OCI-LY7 (cell line): ENCODE data around the gene IMP4. TPM values are rescaled to one million over a fixed set of nuclear protein-coding genes. Genes with fewer than 3 reads are reported as not detected.
A peak's percentile ranks its signal among the peaks of the same experiment; 100 is the strongest.

Experiments
- BruUV-seq: library from RNA; stranded (reverse); fragments of 400-500 nt; replicated peaks from 2 replicates; lab custom pipeline; 2021; lab: Mats Ljungman, UMichigan
- CTCF ChIA-PET: fragments of 300-600 bp; sonication (Branson Sonifier 250); formaldehyde crosslinking; loops from one replicate; lab custom pipeline; 2022; ENCODE audit warnings: antibody characterized with exemption; ENCODE audit not compliant: unreplicated experiment; lab: Charles Lee
- POLR2A ChIA-PET: fragments of 300-600 bp; sonication (Branson Sonifier 250); formaldehyde crosslinking; loops from one replicate; lab custom pipeline; 2022; ENCODE audit warnings: antibody characterized with exemption; lab: Charles Lee
- DNase-seq: peaks from one replicate; pipeline ENCODE4 v3.0.0-alpha.2; 2015; ENCODE audit warnings: low spot score
- H2AFZ ChIP-seq: fragments of 200-600 bp; sonication (generic), shearing (Covaris generic); 2 replicates; pipeline ENCODE4 v1.6.1; 2014; ENCODE audit warnings: mild to moderate bottlenecking, antibody characterized with exemption, low read length, moderate library complexity
- H3K27ac ChIP-seq: fragments of 200-600 bp; sonication (generic); 2 replicates; pipeline ENCODE4 v1.5.1; 2014; ENCODE audit warnings: mixed run types, low read depth, mild to moderate bottlenecking, moderate library complexity, low read length, inconsistent platforms; ENCODE audit not compliant: poor library complexity, severe bottlenecking
- H3K36me3 ChIP-seq: fragments of 200-600 bp; sonication (generic); 2 replicates; pipeline ENCODE4 v1.6.1; 2014; ENCODE audit warnings: mild to moderate bottlenecking, antibody characterized with exemption, low read length, moderate library complexity, mixed read lengths; ENCODE audit not compliant: insufficient read depth
- H3K4me1 ChIP-seq: fragments of 200-600 bp; sonication (generic); 2 replicates; pipeline ENCODE4 v1.5.1; 2014; ENCODE audit warnings: mild to moderate bottlenecking, low read length; ENCODE audit not compliant: insufficient read depth, poor library complexity, severe bottlenecking
- H3K4me2 ChIP-seq: fragments of 200-600 bp; sonication (generic); 2 replicates; pipeline ENCODE4 v1.6.1; 2014; ENCODE audit warnings: mild to moderate bottlenecking, low read length
- H3K4me3 ChIP-seq: fragments of 200-600 bp; sonication (generic); 2 replicates; pipeline ENCODE4 v1.5.1; 2014; ENCODE audit warnings: mild to moderate bottlenecking, low read depth, low read length; ENCODE audit not compliant: poor library complexity, severe bottlenecking
- H3K79me2 ChIP-seq: fragments of 200-600 bp; sonication (generic); 2 replicates; pipeline ENCODE4 v1.6.1; 2016; ENCODE audit warnings: low read depth, mild to moderate bottlenecking, low read length, moderate library complexity, mixed read lengths; ENCODE audit not compliant: insufficient read depth
- H3K9me2 ChIP-seq: fragments of 200-600 bp; sonication (generic); 2 replicates; pipeline ENCODE4 v1.6.1; 2016; ENCODE audit warnings: mild to moderate bottlenecking, low read length, mixed read lengths; ENCODE audit not compliant: insufficient read depth
- H3K9me3 ChIP-seq: fragments of 200-600 bp; sonication (generic); 2 replicates; pipeline ENCODE4 v1.6.1; 2014; ENCODE audit warnings: mild to moderate bottlenecking, mixed run types, low read length, mixed read lengths
- H4K20me1 ChIP-seq: fragments of 200-600 bp; sonication (generic); 2 replicates; pipeline ENCODE4 v1.6.1; 2014; ENCODE audit warnings: mild to moderate bottlenecking, antibody characterized with exemption, low read length, moderate library complexity, mixed read lengths; ENCODE audit not compliant: insufficient read depth
- CTCF ChIP-seq: fragments of 200-600 bp; sonication (generic); conservative IDR thresholded peaks from 2 replicates; pipeline ENCODE4 v1.5.1; 2014; ENCODE audit warnings: mild to moderate bottlenecking, antibody characterized with exemption, low read length, moderate library complexity, mixed read lengths
- EZH2phosphoT487 ChIP-seq: fragments of 200-600 bp; sonication (generic); IDR thresholded peaks from 2 replicates; pipeline ENCODE4 v1.6.1; 2018; ENCODE audit warnings: low read depth, borderline replicate concordance, mild to moderate bottlenecking, mixed run types, antibody characterized with exemption, low read length, moderate library complexity, mixed read lengths
- intact Hi-C: fragments of 100-400 bp; cut with micrococcal nuclease; formaldehyde crosslinking; loops from one replicate; pipeline ENCODE4 v1.10.0; 2022; ENCODE audit not compliant: unreplicated experiment
- total RNA-seq, 2 experiments: library from RNA; depleted of rRNA in 1 of 2; stranded (reverse); fragments of >200 nt in 1 of 2; shearing (Covaris generic) in 1 of 2; gene quantifications; 2 replicates each; pipeline ENCODE4 v1.2.3, GENCODE V29; 2014 to 2022

Gene IMP4
- total RNA-seq, 2 experiments from 2014 or later = 266 to 314 TPM

- Histone ChIP-seq H3K79me2 (peaks cover 43% of the 10 kb centered on the region), H3K4me2 (peak overlapping the region; percentile 68), H4K20me1 (no peaks in the 10 kb centered on the region), H2AFZ (peak overlapping the region; percentile 47; the same call in 1 of the 2 replicates), H3K4me3 (peak overlapping the region; percentile 97), H3K4me1 (peaks cover 39% of the 10 kb centered on the region), H3K36me3 (peaks cover 79% of the 10 kb centered on the region), H3K27ac (peak overlapping the region; percentile 96), H3K9me3 (no peaks in the 10 kb centered on the region), H3K9me2 (no peaks in the 10 kb centered on the region)
- peak; percentile 25 for DNase-seq
- BruUV-seq = no TSS peak
- CTCF ChIA-PET = interaction anchor here (0.9 to 1.8 kb wide), 4 partner anchors 32 to 160 kb away, joined by 3 to 6 read pairs (median 4); partner anchors contain the start of gene SMPD4
- TF ChIP-seq EZH2phosphoT487 (no peak), CTCF (no peak)
- intact Hi-C loops = loop anchor here (1.0 to 2.0 kb wide), 2 partner anchors 46 to 159 kb away; partner anchors contain the start of gene MZT2B
- POLR2A ChIA-PET = interaction anchor here (0.6 to 15.9 kb wide), 12 partner anchors 8 to 465 kb away, joined by 3 to 251 read pairs (median 6); no protein-coding TSS in a partner anchor
Measured at GRCh38 chr2:130341562-130342019, 1.1 kb upstream of the IMP4 start.

GRCh38 chr2:130342020-130342532 is 621 bp upstream of the IMP4 start:
- Histone ChIP-seq H3K4me1 (peaks cover 44% of the 10 kb centered on the region), H3K4me2 (peak overlapping the region; percentile 68), H3K4me3 (peak overlapping the region; percentile 97), H3K79me2 (peaks cover 43% of the 10 kb centered on the region), H3K27ac (peak overlapping the region; percentile 96), H3K36me3 (peaks cover 80% of the 10 kb centered on the region), H2AFZ (peak overlapping the region; percentile 47), H3K9me3 (no peaks in the 10 kb centered on the region), H3K9me2 (no peaks in the 10 kb centered on the region), H4K20me1 (no peaks in the 10 kb centered on the region)
- TF ChIP-seq CTCF (no peak), EZH2phosphoT487 (no peak)
- CTCF ChIA-PET = interaction anchor here (0.5 to 1.8 kb wide), 7 partner anchors 10 to 750 kb away, joined by 3 to 6 read pairs (median 3); partner anchors contain the start of gene SMPD4
- intact Hi-C loops = loop anchor here (1.0 to 2.0 kb wide), 2 partner anchors 45 to 159 kb away; partner anchors contain the start of gene MZT2B
- BruUV-seq = TSS peak; percentile 78
- DNase-seq = peak; percentile 92
- POLR2A ChIA-PET = interaction anchor here (0.6 to 15.9 kb wide), 16 partner anchors 9 to 465 kb away, joined by 3 to 251 read pairs (median 4); partner anchors contain the start of gene SMPD4
